Neural cell (in vitro differentiated cells): ENCODE measurements around the gene SLAIN2. TPM values are rescaled to one million over a fixed set of nuclear protein-coding genes. Genes with fewer than 3 reads are reported as not detected.

Experiments used
- H2AFZ ChIP-seq: fragments of 200-600, 300-800 bp; sonication (generic), shearing (Covaris generic); 2 replicates; pipeline ENCODE4 v1.6.0; 2014; ENCODE audit warnings: low read depth, mild to moderate bottlenecking, antibody characterized with exemption, low read length, moderate library complexity
- H3F3A ChIP-seq: fragments of 200-600 bp; shearing (Covaris generic); 2 replicates; pipeline ENCODE4 v1.6.1; 2016; ENCODE audit warnings: mild to moderate bottlenecking, moderate library complexity, mixed read lengths, antibody characterized with exemption, low read length; ENCODE audit not compliant: insufficient read depth, poor library complexity, severe bottlenecking
- H3K27ac ChIP-seq: fragments of 200-600, 300-800 bp; sonication (generic), shearing (Covaris generic); 2 replicates; pipeline ENCODE4 v1.5.1; 2014; ENCODE audit warnings: mild to moderate bottlenecking, low read length, moderate library complexity
- H3K27me3 ChIP-seq: fragments of 300-800, 200-600 bp; sonication (generic), shearing (Covaris generic); 2 replicates; pipeline ENCODE4 v1.6.0; 2014; ENCODE audit warnings: mild to moderate bottlenecking, low read depth, low read length, moderate library complexity; ENCODE audit not compliant: insufficient read depth
- H3K36me3 ChIP-seq: fragments of 300-800, 200-600 bp; sonication (generic), shearing (Covaris generic); 2 replicates; pipeline ENCODE4 v1.5.1; 2014; ENCODE audit warnings: mild to moderate bottlenecking, antibody characterized with exemption, low read length, moderate library complexity; ENCODE audit not compliant: insufficient read depth
- H3K4me2 ChIP-seq: fragments of 300-800, 200-600 bp; sonication (generic), shearing (Covaris generic); 2 replicates; pipeline ENCODE4 v1.6.0; 2014; ENCODE audit warnings: mild to moderate bottlenecking, low read length
- H3K4me3 ChIP-seq: fragments of 300-800, 200-600 bp; sonication (generic), shearing (Covaris generic); 2 replicates; pipeline ENCODE4 v1.5.1; 2014; ENCODE audit warnings: mild to moderate bottlenecking, low read length, moderate library complexity
- H3K79me2 ChIP-seq: fragments of 200-600 bp; shearing (Covaris generic); replicated peaks from 2 replicates; pipeline ENCODE4 v1.6.0; 2014; ENCODE audit warnings: mild to moderate bottlenecking, low read length, moderate library complexity; ENCODE audit not compliant: insufficient read depth
- H3K9ac ChIP-seq: fragments of 300-800, 200-600 bp; sonication (generic), shearing (Covaris generic); 2 replicates; pipeline ENCODE4 v1.6.1; 2016; ENCODE audit warnings: mild to moderate bottlenecking, low read length, mixed read lengths
- H3K9me2 ChIP-seq: fragments of 200-600 bp; shearing (Covaris generic); 2 replicates; pipeline ENCODE4 v1.6.1; 2016; ENCODE audit warnings: mild to moderate bottlenecking, low read length, mixed read lengths; ENCODE audit not compliant: insufficient read depth
- H3K9me3 ChIP-seq: fragments of 200-600, 300-800 bp; sonication (generic), shearing (Covaris generic); 2 replicates; pipeline ENCODE4 v1.6.1; 2016; ENCODE audit warnings: mild to moderate bottlenecking, mixed run types, low read length, moderate library complexity, mixed read lengths
- H4K20me1 ChIP-seq: fragments of 200-600 bp; shearing (Covaris generic); 2 replicates; pipeline ENCODE4 v1.6.1; 2016; ENCODE audit warnings: mild to moderate bottlenecking, mixed run types; ENCODE audit not compliant: insufficient read depth
- CTCF ChIP-seq: fragments of 450-650 bp; IDR thresholded peaks from 2 replicates; pipeline ENCODE4 v1.5.1; 2014; ENCODE audit warnings: antibody characterized with exemption, mild to moderate bottlenecking, moderate library complexity; ENCODE audit not compliant: poor library complexity, severe bottlenecking
- EP300 ChIP-seq: fragments of 450-650 bp; conservative IDR thresholded peaks from 2 replicates; pipeline ENCODE4 v1.6.1; 2014; ENCODE audit warnings: antibody characterized with exemption, mild to moderate bottlenecking, moderate library complexity; ENCODE audit not compliant: poor library complexity, severe bottlenecking
- EZH2 ChIP-seq: fragments of 200-600, 300-800 bp; shearing (Covaris generic), sonication (generic); IDR thresholded peaks from 2 replicates; pipeline ENCODE4 v1.6.1; 2014; ENCODE audit warnings: antibody characterized with exemption, low read length, borderline replicate concordance, mild to moderate bottlenecking; ENCODE audit not compliant: insufficient read depth, poor library complexity, severe bottlenecking
- MXI1 ChIP-seq: fragments of 450-650 bp; conservative IDR thresholded peaks from 2 replicates; pipeline ENCODE4 v1.6.1; 2014; ENCODE audit warnings: antibody characterized with exemption, mild to moderate bottlenecking; ENCODE audit not compliant: poor library complexity, severe bottlenecking
- POLR2AphosphoS5 ChIP-seq: IDR thresholded peaks from 2 replicates; pipeline ENCODE4 v1.6.1; 2012
- RAD21 ChIP-seq: fragments of 450-650 bp; conservative IDR thresholded peaks from 2 replicates; pipeline ENCODE4 v1.6.1; 2014; ENCODE audit warnings: antibody characterized with exemption, mild to moderate bottlenecking, moderate library complexity
- SMC3 ChIP-seq: fragments of 450-650 bp; conservative IDR thresholded peaks from 2 replicates; pipeline ENCODE4 v1.6.1; 2014; ENCODE audit warnings: antibody characterized with exemption, mild to moderate bottlenecking, moderate library complexity; ENCODE audit not compliant: poor library complexity
- TAF1 ChIP-seq: IDR thresholded peaks from 2 replicates; pipeline ENCODE4 v1.6.1; 2012; ENCODE audit warnings: low read depth
- polyA plus RNA-seq: library from polyadenylated mRNA; depleted of rRNA; stranded (reverse); fragments of >200 nt; gene quantifications from 2 replicates; pipeline ENCODE4 v1.2.3, GENCODE V29; 2014
- TF ChIP-seq, protein P1 (sequence below): IDR thresholded peaks from 2 replicates; pipeline ENCODE4 v1.6.1; 2012; ENCODE audit warnings: borderline replicate concordance

SLAIN2 gene
- polyA plus RNA-seq, 1 donor from 2014 or later: 43.2 TPM

DNA sequence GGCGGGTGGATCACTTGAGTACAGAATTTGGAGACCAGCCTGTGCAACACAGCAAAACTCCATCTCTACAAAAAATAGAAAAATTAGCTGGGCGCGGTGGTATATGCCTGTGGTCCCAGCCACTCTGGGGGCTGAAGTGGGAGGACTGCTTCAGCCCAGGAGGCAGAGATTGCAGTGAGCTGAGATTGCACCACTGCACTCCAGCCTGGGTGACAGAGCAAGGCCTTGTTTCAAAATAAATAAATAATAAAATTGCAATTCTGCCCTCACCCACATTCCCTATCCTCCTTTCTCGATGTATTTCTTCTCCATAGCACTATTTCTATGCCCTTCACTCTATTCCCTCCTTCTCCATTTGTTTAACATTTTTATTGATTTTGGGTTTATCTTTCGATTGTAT lies 8.7 kb upstream of the SLAIN2 start:
- Histone ChIP-seq H3K79me2 (no peaks in the 10 kb centered on the region), H3K9me3 (no peaks in the 10 kb centered on the region), H3K9ac (no peak overlapping the region), H3K36me3 (no peaks in the 10 kb centered on the region), H3F3A (no peaks in the 10 kb centered on the region), H4K20me1 (no peaks in the 10 kb centered on the region), H2AFZ (no peak overlapping the region), H3K9me2 (no peaks in the 10 kb centered on the region), H3K4me3 (no peak overlapping the region), H3K4me2 (no peak overlapping the region), H3K27ac (no peak overlapping the region), H3K27me3 (no peaks in the 10 kb centered on the region)
- TF ChIP-seq RAD21 (no peak), POLR2AphosphoS5 (no peak), EZH2 (no peak), TAF1 (no peak), MXI1 (no peak), EP300 (no peak), SMC3 (no peak), CTCF (no peak)
- TF ChIP-seq, protein P1, sequence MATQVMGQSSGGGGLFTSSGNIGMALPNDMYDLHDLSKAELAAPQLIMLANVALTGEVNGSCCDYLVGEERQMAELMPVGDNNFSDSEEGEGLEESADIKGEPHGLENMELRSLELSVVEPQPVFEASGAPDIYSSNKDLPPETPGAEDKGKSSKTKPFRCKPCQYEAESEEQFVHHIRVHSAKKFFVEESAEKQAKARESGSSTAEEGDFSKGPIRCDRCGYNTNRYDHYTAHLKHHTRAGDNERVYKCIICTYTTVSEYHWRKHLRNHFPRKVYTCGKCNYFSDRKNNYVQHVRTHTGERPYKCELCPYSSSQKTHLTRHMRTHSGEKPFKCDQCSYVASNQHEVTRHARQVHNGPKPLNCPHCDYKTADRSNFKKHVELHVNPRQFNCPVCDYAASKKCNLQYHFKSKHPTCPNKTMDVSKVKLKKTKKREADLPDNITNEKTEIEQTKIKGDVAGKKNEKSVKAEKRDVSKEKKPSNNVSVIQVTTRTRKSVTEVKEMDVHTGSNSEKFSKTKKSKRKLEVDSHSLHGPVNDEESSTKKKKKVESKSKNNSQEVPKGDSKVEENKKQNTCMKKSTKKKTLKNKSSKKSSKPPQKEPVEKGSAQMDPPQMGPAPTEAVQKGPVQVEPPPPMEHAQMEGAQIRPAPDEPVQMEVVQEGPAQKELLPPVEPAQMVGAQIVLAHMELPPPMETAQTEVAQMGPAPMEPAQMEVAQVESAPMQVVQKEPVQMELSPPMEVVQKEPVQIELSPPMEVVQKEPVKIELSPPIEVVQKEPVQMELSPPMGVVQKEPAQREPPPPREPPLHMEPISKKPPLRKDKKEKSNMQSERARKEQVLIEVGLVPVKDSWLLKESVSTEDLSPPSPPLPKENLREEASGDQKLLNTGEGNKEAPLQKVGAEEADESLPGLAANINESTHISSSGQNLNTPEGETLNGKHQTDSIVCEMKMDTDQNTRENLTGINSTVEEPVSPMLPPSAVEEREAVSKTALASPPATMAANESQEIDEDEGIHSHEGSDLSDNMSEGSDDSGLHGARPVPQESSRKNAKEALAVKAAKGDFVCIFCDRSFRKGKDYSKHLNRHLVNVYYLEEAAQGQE: no peak

GRCh38 chr4:48333587-48333986 lies 7.7 kb upstream of the SLAIN2 start:
- no peaks in the 10 kb centered on the region for H3K27me3 ChIP-seq
- no peaks in the 10 kb centered on the region for H3K9me2 ChIP-seq
- no peak overlapping the region for H3K9ac ChIP-seq
- H3K4me3 ChIP-seq: no peak overlapping the region
- H3K79me2 ChIP-seq: no peaks in the 10 kb centered on the region
- H3F3A ChIP-seq: no peaks in the 10 kb centered on the region
- no peaks in the 10 kb centered on the region for H3K9me3 ChIP-seq
- no peak for TF ChIP-seq EP300
- no peak for TF ChIP-seq MXI1
- no peak for TF ChIP-seq TAF1
- TF ChIP-seq POLR2AphosphoS5: no peak
- TF ChIP-seq SMC3: no peak
- no peak for TF ChIP-seq RAD21
- H3K4me2 ChIP-seq: no peak overlapping the region
- H4K20me1 ChIP-seq: no peaks in the 10 kb centered on the region
- H2AFZ ChIP-seq: no peak overlapping the region
- no peaks in the 10 kb centered on the region for H3K36me3 ChIP-seq
- no peak overlapping the region for H3K27ac ChIP-seq

DNA sequence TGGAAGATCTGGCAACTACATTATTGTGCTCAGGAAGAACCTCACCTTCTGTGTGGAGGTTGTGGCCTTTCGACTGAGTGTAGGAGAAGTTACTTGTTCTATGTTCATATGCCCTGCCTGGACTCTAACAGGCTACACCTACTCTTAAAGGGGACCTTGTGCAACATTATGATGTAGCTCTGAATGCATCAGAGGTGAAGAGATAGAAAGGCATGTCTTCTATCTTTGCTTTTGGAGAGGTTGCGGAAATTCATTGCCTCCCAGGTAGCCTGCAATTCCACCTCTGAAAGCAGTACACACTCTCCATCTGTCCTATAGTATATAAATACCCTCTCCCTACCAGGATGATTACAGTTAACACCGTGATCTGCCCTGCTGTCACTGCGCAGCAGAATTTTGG lies 7.1 kb upstream of the SLAIN2 start:
- Histone ChIP-seq H3K4me3 (no peak overlapping the region), H3K36me3 (no peaks in the 10 kb centered on the region), H3F3A (no peaks in the 10 kb centered on the region), H3K9me3 (no peaks in the 10 kb centered on the region), H4K20me1 (no peaks in the 10 kb centered on the region), H2AFZ (no peak overlapping the region), H3K9me2 (no peaks in the 10 kb centered on the region), H3K9ac (no peak overlapping the region), H3K79me2 (no peaks in the 10 kb centered on the region), H3K27ac (no peak overlapping the region), H3K27me3 (no peaks in the 10 kb centered on the region), H3K4me2 (no peak overlapping the region)
- TF ChIP-seq CTCF (no peak), TAF1 (no peak), RAD21 (no peak), MXI1 (no peak), SMC3 (no peak), EZH2 (no peak), EP300 (no peak), POLR2AphosphoS5 (no peak)
- TF ChIP-seq, protein P1: no peak
